ENCODE measurements around the gene TMEM88.

The TMEM88 gene

DNA sequence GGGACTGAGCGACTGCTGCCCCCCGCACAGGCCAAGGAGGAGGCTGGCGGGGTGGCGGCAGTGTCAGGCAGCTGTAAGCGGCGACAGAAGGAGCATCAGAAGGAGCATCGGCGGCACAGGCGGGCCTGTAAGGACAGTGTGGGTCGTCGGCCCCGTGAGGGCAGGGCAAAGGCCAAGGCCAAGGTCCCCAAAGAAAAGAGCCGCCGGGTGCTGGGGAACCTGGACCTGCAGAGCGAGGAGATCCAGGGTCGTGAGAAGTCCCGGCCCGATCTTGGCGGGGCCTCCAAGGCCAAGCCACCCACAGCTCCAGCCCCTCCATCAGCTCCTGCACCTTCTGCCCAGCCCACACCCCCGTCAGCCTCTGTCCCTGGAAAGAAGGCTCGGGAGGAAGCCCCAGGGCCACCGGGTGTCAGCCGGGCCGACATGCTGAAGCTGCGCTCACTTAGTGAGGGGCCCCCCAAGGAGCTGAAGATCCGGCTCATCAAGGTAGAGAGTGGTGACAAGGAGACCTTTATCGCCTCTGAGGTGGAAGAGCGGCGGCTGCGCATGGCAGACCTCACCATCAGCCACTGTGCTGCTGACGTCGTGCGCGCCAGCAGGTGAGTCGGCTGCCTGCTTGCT, 5.6 kb upstream of the TMEM88 start:
- H3K27me3 ChIP-seq (ENCODE audit: control insufficient read depth, insufficient read depth, low read length) = peaks cover 30% of the 10 kb centered on the region
- no peak overlapping the region for H3K4me3 ChIP-seq (ENCODE audit: low read depth, low read length)
- H3K9me3 ChIP-seq (ENCODE audit: control insufficient read depth, insufficient read depth, low read length) = no peaks in the 10 kb centered on the region
- H3K4me1 ChIP-seq (ENCODE audit: control insufficient read depth, insufficient read depth, low read length) = peaks cover 2% of the 10 kb centered on the region
- H3K36me3 ChIP-seq (ENCODE audit: control insufficient read depth, insufficient read depth, low read length) = peaks cover 13% of the 10 kb centered on the region
- H3K9ac ChIP-seq (ENCODE audit: low read depth, low read length) = no peak overlapping the region

- peaks cover 36% of the 10 kb centered on the region for H3K27me3 ChIP-seq (ENCODE audit: control insufficient read depth, insufficient read depth, low read length)
- H3K4me3 ChIP-seq (ENCODE audit: low read depth, low read length) = no peak overlapping the region
- H3K36me3 ChIP-seq (ENCODE audit: control insufficient read depth, insufficient read depth, low read length) = peaks cover 13% of the 10 kb centered on the region
- peaks cover 2% of the 10 kb centered on the region for H3K4me1 ChIP-seq (ENCODE audit: control insufficient read depth, insufficient read depth, low read length)
- H3K9ac ChIP-seq (ENCODE audit: low read depth, low read length) = no peak overlapping the region
- H3K9me3 ChIP-seq (ENCODE audit: control insufficient read depth, insufficient read depth, low read length) = no peaks in the 10 kb centered on the region
Observed at GRCh38 chr17:7849751-7850504, 4.9 kb upstream of the TMEM88 start.

DNA sequence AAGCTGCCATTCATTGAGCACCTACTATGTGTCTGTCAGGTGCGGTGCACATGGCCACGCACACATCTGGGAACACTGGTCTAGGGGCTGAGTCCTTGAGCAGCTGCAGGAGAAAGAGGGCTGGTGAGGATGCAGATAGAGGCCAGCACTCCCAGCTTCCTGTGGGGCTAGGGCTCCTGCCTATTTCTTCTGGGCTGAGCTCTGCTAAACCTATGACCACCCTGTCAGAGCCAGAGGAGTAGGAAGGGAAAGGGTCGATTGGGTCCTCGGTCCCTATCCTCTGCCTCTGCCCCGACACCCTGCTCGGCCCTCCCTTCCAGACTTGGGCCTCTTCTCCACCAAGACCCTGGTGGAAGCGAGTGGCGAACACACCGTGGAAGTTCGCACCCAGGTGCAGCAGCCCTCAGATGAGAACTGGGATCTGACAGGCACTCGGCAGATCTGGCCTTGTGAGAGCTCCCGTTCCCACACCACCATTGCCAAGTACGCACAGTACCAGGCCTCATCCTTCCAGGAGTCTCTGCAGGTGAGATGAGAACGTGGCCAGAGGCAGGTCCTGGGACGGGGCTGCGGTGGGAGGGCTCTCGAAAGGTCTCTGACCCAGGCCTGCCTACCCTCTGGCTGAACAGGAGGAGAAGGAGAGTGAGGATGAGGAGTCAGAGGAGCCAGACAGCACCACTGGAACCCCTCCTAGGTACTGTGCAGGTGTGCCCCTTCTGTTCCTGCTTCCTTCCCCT, 4.0 kb upstream of the TMEM88 start:
- H3K4me1 ChIP-seq (ENCODE audit: control insufficient read depth, insufficient read depth, low read length) = peaks cover 2% of the 10 kb centered on the region
- peaks cover 43% of the 10 kb centered on the region for H3K27me3 ChIP-seq (ENCODE audit: control insufficient read depth, insufficient read depth, low read length)
- peaks cover 9% of the 10 kb centered on the region for H3K36me3 ChIP-seq (ENCODE audit: control insufficient read depth, insufficient read depth, low read length)
- no peaks in the 10 kb centered on the region for H3K9me3 ChIP-seq (ENCODE audit: control insufficient read depth, insufficient read depth, low read length)
- H3K4me3 ChIP-seq (ENCODE audit: low read depth, low read length) = peak overlapping the region; percentile 85
- peak overlapping the region; percentile 47 for H3K9ac ChIP-seq (ENCODE audit: low read depth, low read length)

DNA sequence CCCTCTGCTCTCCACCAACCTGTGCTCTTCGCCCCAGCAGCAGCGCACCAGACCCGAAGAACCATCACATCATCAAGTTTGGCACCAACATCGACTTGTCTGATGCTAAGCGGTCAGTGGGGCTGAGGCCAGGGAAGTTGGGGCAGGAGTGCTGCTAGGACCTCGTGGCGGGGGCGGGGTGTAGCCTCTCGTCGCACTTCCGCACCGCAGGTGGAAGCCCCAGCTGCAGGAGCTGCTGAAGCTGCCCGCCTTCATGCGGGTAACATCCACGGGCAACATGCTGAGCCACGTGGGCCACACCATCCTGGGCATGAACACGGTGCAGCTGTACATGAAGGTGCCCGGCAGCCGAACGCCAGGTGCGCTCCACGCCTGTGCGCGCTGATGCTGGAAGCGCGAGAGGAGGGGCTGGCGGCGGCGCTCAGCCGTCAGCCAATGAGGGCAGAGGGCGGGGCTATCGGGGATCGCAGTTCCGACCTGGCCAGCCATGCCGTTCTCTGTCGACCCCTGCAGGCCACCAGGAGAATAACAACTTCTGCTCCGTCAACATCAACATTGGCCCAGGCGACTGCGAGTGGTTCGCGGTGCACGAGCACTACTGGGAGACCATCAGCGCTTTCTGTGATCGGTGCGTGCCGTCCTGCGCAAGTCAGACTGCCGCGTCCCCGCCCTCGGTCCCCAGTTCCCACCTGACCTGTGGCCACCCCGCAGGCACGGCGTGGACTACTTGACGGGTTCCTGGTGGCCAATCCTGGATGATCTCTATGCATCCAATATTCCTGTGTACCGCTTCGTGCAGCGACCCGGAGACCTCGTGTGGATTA, 3.2 kb upstream of the TMEM88 start:
- H3K9me3 ChIP-seq (ENCODE audit: control insufficient read depth, insufficient read depth, low read length) = no peaks in the 10 kb centered on the region
- H3K36me3 ChIP-seq (ENCODE audit: control insufficient read depth, insufficient read depth, low read length) = peaks cover 9% of the 10 kb centered on the region
- peak overlapping the region; percentile 85 for H3K4me3 ChIP-seq (ENCODE audit: low read depth, low read length)
- peaks cover 50% of the 10 kb centered on the region for H3K27me3 ChIP-seq (ENCODE audit: control insufficient read depth, insufficient read depth, low read length)
- H3K9ac ChIP-seq (ENCODE audit: low read depth, low read length) = peak overlapping the region; percentile 47
- peaks cover 4% of the 10 kb centered on the region for H3K4me1 ChIP-seq (ENCODE audit: control insufficient read depth, insufficient read depth, low read length)

GRCh38 chr17:7852262-7852670, 2.6 kb upstream of the TMEM88 start:
- H3K4me3 ChIP-seq (ENCODE audit: low read depth, low read length) = peak overlapping the region; percentile 30
- peaks cover 52% of the 10 kb centered on the region for H3K27me3 ChIP-seq (ENCODE audit: control insufficient read depth, insufficient read depth, low read length)
- no peaks in the 10 kb centered on the region for H3K9me3 ChIP-seq (ENCODE audit: control insufficient read depth, insufficient read depth, low read length)
- H3K9ac ChIP-seq (ENCODE audit: low read depth, low read length) = no peak overlapping the region
- H3K36me3 ChIP-seq (ENCODE audit: control insufficient read depth, insufficient read depth, low read length) = peaks cover 9% of the 10 kb centered on the region
- H3K4me1 ChIP-seq (ENCODE audit: control insufficient read depth, insufficient read depth, low read length) = peaks cover 4% of the 10 kb centered on the region

DNA sequence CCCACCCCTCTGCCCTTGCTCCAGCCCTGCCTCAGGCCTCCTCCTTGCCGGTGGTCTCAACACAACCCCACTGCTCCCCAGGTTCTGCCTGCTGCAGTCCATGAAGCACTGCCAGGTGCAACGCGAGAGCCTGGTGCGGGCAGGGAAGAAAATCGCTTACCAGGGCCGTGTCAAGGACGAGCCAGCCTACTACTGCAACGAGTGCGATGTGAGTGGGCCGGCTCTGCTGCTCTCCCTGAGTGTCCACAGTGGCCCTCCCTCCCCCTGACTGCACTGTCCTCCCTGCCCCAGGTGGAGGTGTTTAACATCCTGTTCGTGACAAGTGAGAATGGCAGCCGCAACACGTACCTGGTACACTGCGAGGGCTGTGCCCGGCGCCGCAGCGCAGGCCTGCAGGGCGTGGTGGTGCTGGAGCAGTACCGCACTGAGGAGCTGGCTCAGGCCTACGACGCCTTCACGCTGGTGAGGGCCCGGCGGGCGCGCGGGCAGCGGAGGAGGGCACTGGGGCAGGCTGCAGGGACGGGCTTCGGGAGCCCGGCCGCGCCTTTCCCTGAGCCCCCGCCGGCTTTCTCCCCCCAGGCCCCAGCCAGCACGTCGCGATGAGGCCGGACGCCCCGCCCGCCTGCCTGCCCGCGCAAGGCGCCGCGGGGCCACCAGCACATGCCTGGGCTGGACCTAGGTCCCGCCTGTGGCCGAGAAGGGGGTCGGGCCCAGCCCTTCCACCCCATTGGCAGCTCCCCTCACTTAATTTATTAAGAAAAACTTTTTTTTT, 1.8 kb upstream of the TMEM88 start:
- H3K9ac ChIP-seq (ENCODE audit: low read depth, low read length) = no peak overlapping the region
- peak overlapping the region; percentile 39 for H3K4me3 ChIP-seq (ENCODE audit: low read depth, low read length)
- peaks cover 52% of the 10 kb centered on the region for H3K27me3 ChIP-seq (ENCODE audit: control insufficient read depth, insufficient read depth, low read length)
- peaks cover 4% of the 10 kb centered on the region for H3K4me1 ChIP-seq (ENCODE audit: control insufficient read depth, insufficient read depth, low read length)
- no peaks in the 10 kb centered on the region for H3K9me3 ChIP-seq (ENCODE audit: control insufficient read depth, insufficient read depth, low read length)
- peaks cover 9% of the 10 kb centered on the region for H3K36me3 ChIP-seq (ENCODE audit: control insufficient read depth, insufficient read depth, low read length)

- Histone ChIP-seq H3K4me3 (ENCODE audit: low read depth, low read length) (peak overlapping the region; percentile 35), H3K36me3 (ENCODE audit: control insufficient read depth, insufficient read depth, low read length) (peaks cover 9% of the 10 kb centered on the region), H3K9me3 (ENCODE audit: control insufficient read depth, insufficient read depth, low read length) (no peaks in the 10 kb centered on the region), H3K4me1 (ENCODE audit: control insufficient read depth, insufficient read depth, low read length) (peaks cover 5% of the 10 kb centered on the region), H3K9ac (ENCODE audit: low read depth, low read length) (no peak overlapping the region), H3K27me3 (ENCODE audit: control insufficient read depth, insufficient read depth, low read length) (peaks cover 52% of the 10 kb centered on the region)
Observed at GRCh38 chr17:7853691-7854038, 1.2 kb upstream of the TMEM88 start.

GRCh38 chr17:7854078-7854777, 638 bp upstream of the TMEM88 start:
- no peak overlapping the region for H3K9ac ChIP-seq (ENCODE audit: low read depth, low read length)
- peak overlapping the region; percentile 35 for H3K4me3 ChIP-seq (ENCODE audit: low read depth, low read length)
- H3K27me3 ChIP-seq (ENCODE audit: control insufficient read depth, insufficient read depth, low read length) = peaks cover 52% of the 10 kb centered on the region
- peaks cover 8% of the 10 kb centered on the region for H3K4me1 ChIP-seq (ENCODE audit: control insufficient read depth, insufficient read depth, low read length)
- H3K9me3 ChIP-seq (ENCODE audit: control insufficient read depth, insufficient read depth, low read length) = no peaks in the 10 kb centered on the region
- H3K36me3 ChIP-seq (ENCODE audit: control insufficient read depth, insufficient read depth, low read length) = peaks cover 7% of the 10 kb centered on the region

GRCh38 chr17:7855660-7856010, 769 bp downstream of the TMEM88 start:
- H3K27me3 ChIP-seq (ENCODE audit: control insufficient read depth, insufficient read depth, low read length) = peaks cover 50% of the 10 kb centered on the region
- H3K4me3 ChIP-seq (ENCODE audit: low read depth, low read length) = peak overlapping the region; percentile 95
- H3K36me3 ChIP-seq (ENCODE audit: control insufficient read depth, insufficient read depth, low read length) = peaks cover 5% of the 10 kb centered on the region
- no peaks in the 10 kb centered on the region for H3K9me3 ChIP-seq (ENCODE audit: control insufficient read depth, insufficient read depth, low read length)
- H3K9ac ChIP-seq (ENCODE audit: low read depth, low read length) = no peak overlapping the region
- H3K4me1 ChIP-seq (ENCODE audit: control insufficient read depth, insufficient read depth, low read length) = peaks cover 8% of the 10 kb centered on the region

DNA sequence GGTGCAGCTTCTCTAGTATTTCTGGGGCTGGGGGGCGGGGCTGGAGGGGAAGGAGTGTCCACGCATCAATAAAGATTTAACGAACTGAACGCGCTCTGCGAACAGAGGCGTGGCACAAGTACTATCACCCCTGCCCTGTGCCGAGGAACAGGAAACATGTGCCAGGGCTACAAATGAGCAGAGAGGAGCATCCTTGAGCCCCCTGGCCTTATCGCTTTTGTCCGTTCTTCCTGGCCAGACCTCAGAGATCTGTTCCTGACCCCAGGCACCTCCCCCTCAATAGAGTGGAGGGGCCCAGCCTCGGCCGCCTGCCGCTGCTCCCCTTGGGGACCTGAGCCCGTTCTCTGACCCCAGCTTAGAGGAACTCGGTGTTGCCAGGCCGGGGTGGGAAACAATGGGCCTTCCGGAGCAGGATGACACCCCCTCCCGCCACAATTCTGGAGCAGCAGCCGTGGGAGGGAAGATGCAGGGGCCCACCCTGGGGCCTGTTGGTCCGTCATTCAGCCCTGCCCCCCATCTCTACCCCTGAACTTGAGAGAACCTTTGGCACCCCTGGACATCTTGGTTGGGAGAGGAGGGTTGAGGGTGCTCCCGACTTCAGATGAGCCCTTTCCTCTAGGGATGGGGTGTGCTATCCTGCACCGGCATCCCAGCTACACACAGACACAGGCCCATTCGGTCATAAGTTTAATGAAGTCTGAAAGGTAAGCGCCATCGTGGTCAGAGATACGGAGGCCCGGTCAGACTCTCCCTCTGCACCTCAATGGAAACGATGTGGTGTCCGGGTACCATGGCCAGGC, 1.3 kb downstream of the TMEM88 start:
- H3K4me3 ChIP-seq (ENCODE audit: low read depth, low read length) = peak overlapping the region; percentile 95
- peaks cover 45% of the 10 kb centered on the region for H3K27me3 ChIP-seq (ENCODE audit: control insufficient read depth, insufficient read depth, low read length)
- H3K4me1 ChIP-seq (ENCODE audit: control insufficient read depth, insufficient read depth, low read length) = peaks cover 7% of the 10 kb centered on the region
- H3K9ac ChIP-seq (ENCODE audit: low read depth, low read length) = no peak overlapping the region
- H3K9me3 ChIP-seq (ENCODE audit: control insufficient read depth, insufficient read depth, low read length) = no peaks in the 10 kb centered on the region
- H3K36me3 ChIP-seq (ENCODE audit: control insufficient read depth, insufficient read depth, low read length) = peaks cover 2% of the 10 kb centered on the region
